GM13976 (cell line): ENCODE measurements around the gene DNASE1L3.

Experiments
- DNase-seq: peaks from one replicate; pipeline ENCODE4 v3.0.0; 2012; ENCODE audit warnings: low spot score
- CTCF ChIP-seq: IDR thresholded peaks from 2 replicates; pipeline ENCODE4 v1.5.1; 2012; ENCODE audit warnings: borderline replicate concordance, mild to moderate bottlenecking; ENCODE audit not compliant: insufficient read depth; ENCODE audit errors: extremely low read depth, missing control alignments, control extremely low read depth
- in situ Hi-C: fragments of 300-500 bp; cut with MboI; formaldehyde crosslinking; loops from one replicate; pipeline ENCODE4 v1.12.0; 2022; ENCODE audit warnings: low sequenced_read_pairs, mixed read lengths, inconsistent platforms; ENCODE audit not compliant: unreplicated experiment

DNASE1L3 gene

GRCh38 chr3:58161435-58162398 is 49.1 kb downstream of the DNASE1L3 start:
- no peak for DNase-seq
- in situ Hi-C loops: no loop called here
- TF ChIP-seq CTCF: no peak

GRCh38 chr3:58160399-58160798 is 50.4 kb downstream of the DNASE1L3 start:
- TF ChIP-seq CTCF: no peak
- in situ Hi-C loops: no loop called here
- no peak for DNase-seq

- in situ Hi-C loops: no loop called here
- DNase-seq: no peak
- no peak for TF ChIP-seq CTCF
Measured at GRCh38 chr3:58158442-58159153, 52.2 kb downstream of the DNASE1L3 start.

GRCh38 chr3:58157700-58158099 is 53.1 kb downstream of the DNASE1L3 start:
- no peak for DNase-seq
- TF ChIP-seq CTCF: no peak
- in situ Hi-C loops: no loop called here

GRCh38 chr3:58155838-58156237 is 54.9 kb downstream of the DNASE1L3 start:
- no peak for TF ChIP-seq CTCF
- no peak for DNase-seq
- in situ Hi-C loops: no loop called here

GRCh38 chr3:58154626-58155449 is 55.9 kb downstream of the DNASE1L3 start:
- TF ChIP-seq CTCF: no peak
- no peak for DNase-seq
- in situ Hi-C loops: no loop called here
